Stomach (tissue), 9 donors: ENCODE measurements around the gene ZNF180. TPM values are rescaled to one million over a fixed set of nuclear protein-coding genes. Genes with fewer than 3 reads are reported as not detected.

Source experiments
- DNase-seq, 2 donors: peaks; one replicate each; pipeline versions ENCODE4 v3.0.0 to v3.0.0-alpha.2; 2013 to 2019
- H3K27ac ChIP-seq, 5 donors: fragments of 200-600 bp in 4 of 5; sonication (generic) in 4 of 5; one replicate each; pipeline ENCODE4 v1.5.1; 2013 to 2019; ENCODE audit warnings: mild to moderate bottlenecking in 1 of 5, moderate library complexity in 1 of 5
- H3K27me3 ChIP-seq, 3 donors: fragments of 200-600 bp; sonication (generic); one replicate each; pipeline ENCODE4 v1.5.1; 2017 to 2019; ENCODE audit warnings: mixed run types in 1 of 3
- H3K36me3 ChIP-seq, 4 donors: fragments of 200-600 bp; sonication (generic); 1 replicate in 3 of 4; 2 replicates in 1 of 4; pipeline ENCODE4 v1.5.1; 2016 to 2019
- H3K4me1 ChIP-seq, 4 donors: fragments of 200-600 bp; sonication (generic); one replicate each; pipeline ENCODE4 v1.5.1; 2016 to 2019
- H3K4me3 ChIP-seq, 4 donors: fragments of 200-600 bp; sonication (generic) in 3 of 4; one replicate each; pipeline ENCODE4 v1.5.1; 2016 to 2019; ENCODE audit warnings: mild to moderate bottlenecking in 1 of 4
- H3K9me3 ChIP-seq, 4 donors: fragments of 200-600 bp; sonication (generic); one replicate each; pipeline ENCODE4 v1.5.1; 2016 to 2019
- CTCF ChIP-seq, 7 experiments: fragments of 450-650 bp in 4 of 7; fragments of 200-600 bp in 3 of 7; sonication (generic) in 3 of 7; IDR thresholded peaks; one replicate each; pipeline ENCODE4 v1.5.1; 2016 to 2019; ENCODE audit warnings: antibody characterized with exemption in 7 of 7, control low read depth in 2 of 7, mild to moderate bottlenecking in 1 of 7
- EP300 ChIP-seq: sonication (generic); formaldehyde crosslinking; IDR thresholded peaks from one replicate; pipeline ENCODE4 v1.6.1; 2017; ENCODE audit warnings: antibody characterized with exemption
- POLR2A ChIP-seq, 4 donors: fragments of 450-650 bp; IDR thresholded peaks; one replicate each; pipeline ENCODE4 v1.6.1; 2016; ENCODE audit warnings: antibody characterized with exemption in 4 of 4, control low read depth in 2 of 4, mild to moderate bottlenecking in 1 of 4, moderate library complexity in 1 of 4
- POLR2AphosphoS5 ChIP-seq, 3 donors: sonication (generic); formaldehyde crosslinking; IDR thresholded peaks; one replicate each; pipeline ENCODE4 v1.6.1; 2016; ENCODE audit warnings: antibody characterized with exemption in 3 of 3
- WGBS, 5 donors: extraction: QIAGEN DNeasy Blood & Tissue Kit in 3 of 5; methylation state at CpG; one replicate each; pipeline versions ENCODE4 v1.1.5 to v1.1.7; 2013 to 2018; 5-methylcytosine and 5-hydroxymethylcytosine counted together
- intact Hi-C: fragments of 100-400 bp; cut with DNase I; formaldehyde crosslinking; loops from one replicate; pipeline ENCODE4 v1.15.1; 2023; ENCODE audit warnings: low total_unique reads
- polyA plus RNA-seq, 3 donors: library from polyadenylated mRNA; stranded (reverse); fragments of 200-250 nt; gene quantifications; one replicate each; pipeline ENCODE4 v1.2.3, GENCODE V29; 2013
- total RNA-seq, 5 donors: library from RNA; depleted of rRNA; stranded (reverse); fragments of >200 nt; gene quantifications; one replicate each; pipeline versions ENCODE4 v1.1.0 to v1.2.3, GENCODE V29; 2014 to 2016
- donor health status: healthy with polysubstance abuse.
- donor health status: Bipolar disorder and iron deficiency.
- donor health status: healthy.

ZNF180 gene
- total and polyA plus RNA-seq, 8 donors = 0.58 to 94.7 (median 7.3) TPM

GRCh38 chr19:44532819-44533218 is 32.5 kb upstream of the ZNF180 start:
- TF ChIP-seq POLR2AphosphoS5 (IDR thresholded peaks at IDR 0.05) (no peak), CTCF (IDR thresholded peaks at IDR 0.05) (no peak), POLR2A (IDR thresholded peaks at IDR 0.05) (no peak), EP300 (no peak)
- WGBS, 5 donors = 63 to 78% (median 75%) methylated on average over 5 of the region's 5 CpGs
- Histone ChIP-seq H3K4me3 (no peak overlapping the region), H3K36me3 (no peaks in the 10 kb centered on the region), H3K4me1 (no peaks in the 10 kb centered on the region), H3K27me3 (peaks cover 0 to 43% (median 0%) of the 10 kb centered on the region in 3 donors), H3K27ac (no peak overlapping the region), H3K9me3 (peaks cover 0 to 12% (median 5%) of the 10 kb centered on the region in 4 donors)
- intact Hi-C loops = no loop called here
- no peak for DNase-seq

GRCh38 chr19:44530777-44531176 is 30.5 kb upstream of the ZNF180 start:
- 59 to 76% (median 68%) methylated on average over 4 to 6 of the region's 6 CpGs for WGBS, 5 donors

GRCh38 chr19:44529536-44529935 is 29.2 kb upstream of the ZNF180 start, which contains the start of gene CEACAM20:
Gene CEACAM20 (minus strand): TSS chr19:44529675. CDS start chr19:44529509, 166 bp downstream.
- DNase-seq = no peak
- intact Hi-C loops = no loop called here
- Histone ChIP-seq H3K36me3 (no peaks in the 10 kb centered on the region), H3K9me3 (peaks cover 0 to 15% (median 2%) of the 10 kb centered on the region in 4 donors), H3K4me1 (no peaks in the 10 kb centered on the region), H3K4me3 (no peak within 1 kb of the TSS), H3K27ac (no peak within 1 kb of the TSS), H3K27me3 (peaks cover 0 to 58% (median 0%) of the 10 kb centered on the region in 3 donors)
- 39 to 59% (median 46%) methylated on average over 9 of the region's 9 CpGs for WGBS, 5 donors
- TF ChIP-seq POLR2AphosphoS5 (IDR thresholded peaks at IDR 0.05) (no peak), EP300 (no peak), CTCF (IDR thresholded peaks at IDR 0.05) (no peak), POLR2A (IDR thresholded peaks at IDR 0.05) (no peak)

More at GRCh38 chr19:44530777-44531176, 30.5 kb upstream of the ZNF180 start:
- intact Hi-C loops = no loop called here
- H3K27me3 ChIP-seq = peaks cover 0 to 47% (median 0%) of the 10 kb centered on the region in 3 donors
- TF ChIP-seq POLR2AphosphoS5 (IDR thresholded peaks at IDR 0.05) = no peak
- TF ChIP-seq POLR2A (IDR thresholded peaks at IDR 0.05) = no peak
- no peak for TF ChIP-seq EP300
- TF ChIP-seq CTCF (IDR thresholded peaks at IDR 0.05) = no peak
- H3K36me3 ChIP-seq = no peaks in the 10 kb centered on the region
- H3K4me1 ChIP-seq = no peaks in the 10 kb centered on the region
- H3K9me3 ChIP-seq = peaks cover 0 to 9% (median 4%) of the 10 kb centered on the region in 4 donors
- H3K27ac ChIP-seq = no peak overlapping the region
- DNase-seq = no peak
- no peak overlapping the region for H3K4me3 ChIP-seq

GRCh38 chr19:44527554-44527953 is 27.2 kb upstream of the ZNF180 start:
- no peak for TF ChIP-seq CTCF (IDR thresholded peaks at IDR 0.05)
- no peak for TF ChIP-seq POLR2AphosphoS5 (IDR thresholded peaks at IDR 0.05)
- no peak for TF ChIP-seq EP300
- TF ChIP-seq POLR2A (IDR thresholded peaks at IDR 0.05) = no peak
- Histone ChIP-seq H3K9me3 (peaks cover 0 to 17% (median 6%) of the 10 kb centered on the region in 4 donors), H3K36me3 (no peaks in the 10 kb centered on the region), H3K27ac (no peak overlapping the region), H3K4me1 (no peaks in the 10 kb centered on the region), H3K27me3 (peaks cover 0 to 49% (median 0%) of the 10 kb centered on the region in 3 donors), H3K4me3 (no peak overlapping the region)
- 80 to 90% (median 86%) methylated on average over 7 of the region's 7 CpGs for WGBS, 5 donors
- no peak for DNase-seq
- intact Hi-C loops = no loop called here
